DND-41 (cell line): ENCODE measurements around the gene GPATCH8.

ENCODE experiments used
- ATAC-seq: fragments of 200-7000 bp; cut with Tn5 transposase; 3 replicates; pipeline ENCODE4 v1.9.1; 2021; ENCODE audit warnings: low read depth; ENCODE audit not compliant: insufficient read depth
- DNase-seq: peaks from one replicate; pipeline ENCODE4 v3.0.0-alpha.2; 2020
- H2AFZ ChIP-seq: 2 replicates; pipeline ENCODE4 v1.6.0; 2012; ENCODE audit warnings: low read depth, low read length
- H3K27ac ChIP-seq: 2 replicates; pipeline ENCODE4 v1.5.1; 2012; ENCODE audit warnings: low read length, inconsistent platforms
- H3K27me3 ChIP-seq: fragments of 200-600 bp; sonication (generic); 2 replicates; pipeline ENCODE4 v1.6.0; 2012; ENCODE audit warnings: low read length, mild to moderate bottlenecking, inconsistent platforms; ENCODE audit not compliant: insufficient read depth, poor library complexity
- H3K36me3 ChIP-seq: 2 replicates; pipeline ENCODE4 v1.5.1; 2012; ENCODE audit warnings: low read length, inconsistent platforms; ENCODE audit not compliant: insufficient read depth
- H3K4me1 ChIP-seq: 2 replicates; pipeline ENCODE4 v1.5.1; 2012; ENCODE audit warnings: mild to moderate bottlenecking, low read length; ENCODE audit not compliant: insufficient read depth
- H3K4me2 ChIP-seq: 2 replicates; pipeline ENCODE4 v1.6.0; 2012; ENCODE audit warnings: mild to moderate bottlenecking, moderate library complexity, low read length, inconsistent platforms; ENCODE audit not compliant: insufficient read depth
- H3K4me3 ChIP-seq, 2 experiments: fragments of 200-600 bp in 1 of 2; shearing (Covaris generic) in 1 of 2; 2 replicates each; pipeline ENCODE4 v1.5.1; 2012 to 2016; ENCODE audit warnings: inconsistent platforms in 2 of 2, low read length in 2 of 2, mild to moderate bottlenecking in 2 of 2, low read depth in 1 of 2, moderate library complexity in 1 of 2
- H3K79me2 ChIP-seq: 2 replicates; pipeline ENCODE4 v1.6.0; 2012; ENCODE audit warnings: low read length, inconsistent platforms; ENCODE audit not compliant: insufficient read depth
- H3K9ac ChIP-seq: 2 replicates; pipeline ENCODE4 v1.6.0; 2012; ENCODE audit warnings: low read depth, mild to moderate bottlenecking, inconsistent platforms, low read length, moderate library complexity
- H3K9me3 ChIP-seq: 2 replicates; pipeline ENCODE4 v1.5.1; 2012; ENCODE audit warnings: low read length, moderate library complexity, mild to moderate bottlenecking, inconsistent platforms; ENCODE audit not compliant: insufficient read depth, severe bottlenecking
- H4K20me1 ChIP-seq: 2 replicates; pipeline ENCODE4 v1.6.0; 2012; ENCODE audit warnings: low read length; ENCODE audit not compliant: insufficient read depth
- CTCF ChIP-seq: IDR thresholded peaks from 2 replicates; pipeline ENCODE4 v1.5.1; 2012; ENCODE audit warnings: borderline replicate concordance, low read length, moderate library complexity, mild to moderate bottlenecking; ENCODE audit not compliant: poor library complexity, severe bottlenecking; ENCODE audit errors: extremely low read depth
- EZH2 ChIP-seq: IDR thresholded peaks from 3 replicates; pipeline ENCODE4 v1.6.1; 2012; ENCODE audit warnings: borderline replicate concordance, low read depth, mild to moderate bottlenecking, moderate library complexity, low read length, inconsistent platforms; ENCODE audit not compliant: severe bottlenecking

The GPATCH8 gene

DNA sequence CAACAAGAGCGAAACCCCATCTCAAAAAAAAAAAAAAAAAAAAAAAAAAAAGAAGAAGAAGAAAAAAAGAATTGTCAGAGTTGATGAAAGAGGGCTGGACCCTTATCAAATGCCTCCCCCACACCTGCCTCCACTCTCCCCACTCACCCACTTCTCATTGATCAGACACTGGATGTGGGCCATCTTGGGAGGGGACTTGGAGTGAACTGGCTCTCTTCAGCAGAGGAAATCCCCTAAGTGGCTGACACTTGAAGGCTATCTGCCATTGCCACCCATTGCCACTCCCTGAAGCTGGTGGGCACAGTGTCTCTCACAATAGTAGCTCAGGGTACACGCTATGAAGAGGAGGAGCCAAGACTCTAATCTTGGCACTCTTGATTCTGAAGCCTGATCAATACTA is 115.4 kb downstream of the GPATCH8 start:
- H3K79me2 ChIP-seq: no peaks in the 10 kb centered on the region
- H3K4me3 ChIP-seq: no peak overlapping the region
- no peaks in the 10 kb centered on the region for H3K36me3 ChIP-seq
- no peak overlapping the region for H3K4me2 ChIP-seq
- H3K27ac ChIP-seq: no peak overlapping the region
- no peak for ATAC-seq
- TF ChIP-seq EZH2: no peak
- TF ChIP-seq CTCF: no peak
- DNase-seq: no peak
- no peaks in the 10 kb centered on the region for H3K9me3 ChIP-seq
- H2AFZ ChIP-seq: no peak overlapping the region
- no peaks in the 10 kb centered on the region; the same call in 1 of the 2 replicates for H4K20me1 ChIP-seq
- no peak overlapping the region for H3K9ac ChIP-seq
- peaks cover 10% of the 10 kb centered on the region for H3K4me1 ChIP-seq
- H3K27me3 ChIP-seq: no peaks in the 10 kb centered on the region

DNA sequence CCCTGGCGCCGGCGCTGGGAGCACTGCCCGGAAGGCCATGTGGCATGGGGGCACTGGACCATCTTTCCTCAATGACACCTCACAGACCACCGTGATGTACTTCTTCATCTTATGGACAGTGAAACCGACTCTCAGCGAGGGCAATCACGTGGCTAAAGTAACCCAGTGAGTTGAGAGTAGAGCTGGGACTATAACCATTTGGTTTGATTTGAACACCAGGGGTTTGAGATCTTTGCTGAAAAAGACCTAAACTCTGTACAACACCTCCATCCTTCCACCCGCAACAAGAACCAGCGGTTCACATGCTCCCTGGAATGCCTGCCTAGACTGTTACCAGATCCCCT is 117.1 kb downstream of the GPATCH8 start:
- Histone ChIP-seq H2AFZ (no peak overlapping the region), H4K20me1 (no peaks in the 10 kb centered on the region; the same call in 1 of the 2 replicates), H3K4me2 (peak overlapping the region; percentile 70), H3K27me3 (peaks cover 2% of the 10 kb centered on the region), H3K4me1 (peaks cover 10% of the 10 kb centered on the region), H3K9me3 (no peaks in the 10 kb centered on the region), H3K27ac (no peak overlapping the region), H3K4me3 (no peak overlapping the region), H3K79me2 (no peaks in the 10 kb centered on the region), H3K9ac (no peak overlapping the region), H3K36me3 (no peaks in the 10 kb centered on the region)
- DNase-seq (no peak), ATAC-seq (no peak)
- no peak for TF ChIP-seq CTCF
- no peak for TF ChIP-seq EZH2

DNA sequence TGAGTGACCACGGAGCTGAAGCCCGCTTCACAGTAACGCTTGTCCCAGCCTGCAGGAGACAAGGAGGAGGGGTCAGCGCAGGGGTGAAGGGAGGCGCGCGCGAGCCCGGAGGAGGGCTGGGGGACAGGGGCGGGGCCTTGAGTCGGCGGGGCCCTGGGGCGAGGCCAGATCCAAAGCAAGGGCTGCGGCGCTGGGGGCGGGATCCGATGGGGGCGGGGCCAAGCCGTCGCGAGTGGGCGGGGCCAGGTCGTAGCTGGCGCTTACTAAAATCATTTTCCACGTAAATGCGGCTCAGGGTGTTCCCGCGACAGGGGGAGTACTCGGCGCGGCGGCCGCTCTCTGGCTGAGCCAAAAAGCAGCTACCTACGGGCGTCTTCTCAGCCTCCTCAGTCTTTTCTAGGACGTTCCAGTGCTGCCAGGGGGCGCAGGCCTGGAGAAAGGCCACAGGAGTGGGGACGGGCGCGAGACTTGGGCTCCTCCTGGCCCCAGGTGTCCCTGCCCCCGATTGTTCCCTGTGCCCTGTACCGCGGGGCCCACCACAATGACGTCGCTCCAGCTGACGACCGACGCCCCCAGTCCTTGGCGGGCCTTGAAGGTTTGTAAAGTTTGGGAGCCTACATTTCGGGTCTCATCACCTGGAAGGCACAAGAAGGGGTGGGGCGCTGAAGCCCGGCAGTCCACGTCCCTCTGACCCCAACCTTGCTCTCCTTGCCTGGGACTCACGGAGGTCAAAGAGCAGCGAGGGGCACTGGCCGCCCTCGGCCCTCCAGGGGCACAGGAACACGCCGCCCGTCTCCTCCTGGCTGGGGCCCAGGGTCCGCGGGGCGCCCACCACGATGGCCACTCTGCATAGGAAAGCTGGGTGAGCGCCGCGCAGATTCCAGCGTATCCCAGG is 117.7 kb downstream of the GPATCH8 start:
- Histone ChIP-seq H3K4me2 (peak overlapping the region; percentile 70), H3K27me3 (peaks cover 2% of the 10 kb centered on the region), H3K36me3 (no peaks in the 10 kb centered on the region), H3K4me3 (peak overlapping the region in 1 of 2 experiments; percentile 51; a peak in 2 of 4 replicates), H2AFZ (peak overlapping the region; percentile 59; the same call in 1 of the 2 replicates), H3K79me2 (no peaks in the 10 kb centered on the region), H3K9me3 (no peaks in the 10 kb centered on the region), H3K9ac (peak overlapping the region; percentile 39; the same call in 1 of the 2 replicates), H4K20me1 (no peaks in the 10 kb centered on the region; the same call in 1 of the 2 replicates), H3K4me1 (peaks cover 10% of the 10 kb centered on the region), H3K27ac (no peak overlapping the region)
- DNase-seq (peak; percentile 72), ATAC-seq (peak; percentile 85)
- TF ChIP-seq CTCF: no peak
